ENCODE results near the gene LTBP3.

Gene LTBP3

GRCh38 chr11:65558002-65558929 lies at the start of gene LTBP3:
Gene LTBP3, minus strand, starts transcription at chr11:65558359. Its CDS starts 400 bp downstream, at chr11:65557959.
- DNase-seq (ENCODE audit: low spot score): peak; percentile 92

DNA sequence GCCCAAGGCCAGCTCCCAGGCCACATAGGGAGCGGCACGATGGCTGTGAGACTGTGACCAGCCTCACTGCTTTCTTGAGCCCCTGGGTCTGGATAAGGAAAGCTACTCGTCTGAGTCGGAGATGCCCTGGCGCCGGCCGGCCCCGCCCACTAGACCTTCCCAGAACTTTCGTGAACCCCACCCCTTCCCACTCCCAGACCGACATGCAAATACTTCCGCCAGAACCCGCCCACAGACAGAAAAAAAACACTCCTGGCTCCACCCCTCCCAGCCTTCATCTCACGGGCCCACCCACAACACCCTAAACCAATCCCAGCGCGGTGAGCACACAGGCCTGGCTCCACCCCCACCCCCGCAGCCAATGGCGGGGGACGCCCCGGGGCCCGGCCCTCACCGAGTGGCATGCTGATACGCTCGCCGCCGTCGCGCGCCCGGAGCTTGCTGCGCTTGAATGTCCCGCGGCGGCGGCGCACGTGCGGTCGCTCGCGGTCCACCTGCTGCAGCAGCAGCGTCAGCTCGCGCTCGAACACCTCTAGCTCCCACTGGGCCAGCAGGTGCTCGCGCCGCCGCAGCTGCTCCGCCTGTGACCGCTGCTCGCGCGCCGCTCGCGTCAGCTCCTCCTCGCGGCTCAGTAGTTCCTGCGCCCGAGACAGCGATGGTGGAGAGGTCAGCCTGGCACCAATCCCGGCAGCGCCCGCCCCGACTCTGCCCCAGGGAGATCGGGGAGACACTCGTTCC lies 48.9 kb upstream of the LTBP3 start:
- peak; percentile 97 for DNase-seq (ENCODE audit: low spot score)

GRCh38 chr11:65604258-65604657 lies 46.1 kb upstream of the LTBP3 start:
- no peak for DNase-seq (ENCODE audit: low spot score)

- no peak for DNase-seq (ENCODE audit: low spot score)
These were observed 41.7 kb upstream of the LTBP3 start for GRCh38 chr11:65599955-65600246.

DNA sequence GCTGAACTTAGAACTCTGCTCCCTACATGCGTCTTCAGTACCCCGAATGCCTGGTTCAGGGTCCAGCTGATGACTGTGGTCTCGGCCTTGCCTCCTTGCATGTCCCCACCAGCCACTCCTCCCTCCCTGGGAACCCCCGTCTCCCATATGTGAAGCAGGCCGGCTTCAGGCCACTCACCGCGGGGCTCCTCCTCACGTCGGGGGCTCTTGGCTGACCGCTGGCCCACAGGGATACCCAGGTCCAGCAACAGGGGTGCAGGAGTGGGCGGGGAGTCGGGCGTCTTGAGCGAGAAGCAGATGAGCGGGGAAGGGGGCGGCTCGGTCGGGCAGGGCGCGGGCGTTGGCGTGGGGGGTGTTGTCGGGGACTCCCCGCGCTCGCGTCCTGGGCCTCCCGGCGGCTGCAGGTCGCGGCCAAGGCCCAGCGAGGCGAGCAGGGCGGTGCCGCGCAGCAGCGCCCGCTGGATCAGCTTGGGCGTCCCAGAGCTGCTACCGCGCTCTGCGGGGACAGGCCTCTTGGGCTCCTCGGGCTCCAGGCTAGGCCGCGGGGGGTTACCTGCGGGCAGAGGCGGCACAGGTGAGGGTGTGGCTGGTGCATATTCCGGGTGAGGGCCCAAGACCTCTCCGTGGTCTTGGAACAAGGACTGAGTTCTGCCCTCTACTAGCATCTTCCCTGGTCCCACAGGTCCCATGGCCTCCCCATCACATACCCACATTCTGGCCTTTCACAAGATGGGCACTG lies 41.2 kb upstream of the LTBP3 start:
- no peak for DNase-seq (ENCODE audit: low spot score)

- no peak for DNase-seq (ENCODE audit: low spot score)
These were observed 40.1 kb upstream of the LTBP3 start for GRCh38 chr11:65598258-65598699.

DNA sequence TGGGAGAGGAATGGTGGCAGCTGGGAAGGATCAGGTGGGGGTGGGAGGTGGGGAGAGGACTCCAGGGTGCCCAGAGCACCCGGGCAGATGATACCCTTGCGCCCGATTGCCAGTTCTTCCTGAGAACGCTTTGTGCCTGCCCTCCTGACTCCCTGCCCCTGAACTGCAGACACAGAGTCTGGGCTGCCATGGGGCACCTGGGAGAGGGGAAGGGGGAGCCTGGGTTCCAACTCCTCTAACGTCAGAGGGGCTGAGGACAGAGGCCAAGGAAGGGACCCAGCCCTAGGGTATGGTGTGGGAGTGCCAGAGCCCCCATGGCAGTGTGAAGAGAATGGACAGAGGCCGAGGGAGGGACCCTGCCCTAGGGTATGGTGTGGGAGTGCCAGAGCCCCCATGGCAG lies 38.4 kb upstream of the LTBP3 start:
- DNase-seq (ENCODE audit: low spot score): no peak

DNA sequence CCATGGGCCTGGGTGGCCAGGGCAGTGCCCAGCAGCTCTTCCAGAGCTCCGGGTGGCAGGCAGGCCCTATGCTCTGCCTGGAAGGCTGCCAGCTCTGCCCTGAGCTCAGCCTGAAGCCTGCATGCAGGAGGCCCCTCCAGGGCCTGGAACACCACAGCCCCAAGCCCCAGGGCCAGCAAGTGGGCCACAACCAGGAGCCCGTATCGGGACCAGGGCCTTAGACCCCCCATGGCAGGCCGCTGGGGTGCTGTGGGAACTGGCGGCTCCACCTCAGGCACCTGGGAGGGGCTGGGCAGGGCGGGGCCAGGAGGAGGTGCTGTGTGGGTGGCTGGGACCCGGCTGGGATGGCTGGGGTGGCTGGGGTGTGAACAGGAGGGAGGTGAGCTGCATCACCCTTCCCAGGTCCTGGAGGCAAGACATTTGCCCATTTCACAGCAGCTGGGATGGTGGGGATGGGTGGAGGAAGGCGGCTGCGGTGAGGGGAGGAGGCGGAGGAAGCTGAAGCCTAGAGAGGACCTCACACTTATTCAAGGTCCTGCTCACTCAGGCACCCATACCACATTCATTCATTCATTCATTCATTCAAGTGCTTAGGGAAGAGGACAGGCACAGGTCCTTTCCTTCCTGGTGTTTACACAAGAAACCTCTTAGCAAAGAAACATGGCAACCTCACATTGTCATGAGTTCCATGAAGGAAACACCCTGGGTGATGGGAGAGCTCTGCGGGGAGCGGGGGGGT lies 37.6 kb upstream of the LTBP3 start, which contains the start of gene KCNK7:
TSS of gene KCNK7 (minus strand) at position 258 of the 739 bp plus-strand sequence. CDS start at position 230, 28 bp downstream.
- DNase-seq (ENCODE audit: low spot score): no peak

DNA sequence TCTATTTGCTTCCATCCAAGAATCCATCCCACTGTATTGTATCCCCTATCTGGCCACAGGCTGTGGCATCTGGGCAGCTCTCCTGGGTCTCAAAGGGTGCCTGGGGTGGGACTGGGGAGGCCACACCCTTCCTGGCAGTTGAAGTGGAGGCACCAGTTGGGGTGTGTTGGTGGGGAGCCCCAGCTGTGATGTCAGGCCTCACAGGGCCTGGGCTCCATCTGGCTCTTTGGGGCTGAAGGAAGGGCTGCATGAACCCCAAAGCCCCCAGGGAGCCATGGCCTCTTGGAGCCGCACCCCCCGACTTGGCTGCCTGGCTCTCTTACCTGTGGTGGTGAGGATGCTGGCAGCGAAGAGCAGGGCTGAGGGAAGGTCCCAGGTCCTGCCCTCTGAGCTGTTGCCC lies 37.0 kb upstream of the LTBP3 start:
- DNase-seq (ENCODE audit: low spot score): no peak

DNA sequence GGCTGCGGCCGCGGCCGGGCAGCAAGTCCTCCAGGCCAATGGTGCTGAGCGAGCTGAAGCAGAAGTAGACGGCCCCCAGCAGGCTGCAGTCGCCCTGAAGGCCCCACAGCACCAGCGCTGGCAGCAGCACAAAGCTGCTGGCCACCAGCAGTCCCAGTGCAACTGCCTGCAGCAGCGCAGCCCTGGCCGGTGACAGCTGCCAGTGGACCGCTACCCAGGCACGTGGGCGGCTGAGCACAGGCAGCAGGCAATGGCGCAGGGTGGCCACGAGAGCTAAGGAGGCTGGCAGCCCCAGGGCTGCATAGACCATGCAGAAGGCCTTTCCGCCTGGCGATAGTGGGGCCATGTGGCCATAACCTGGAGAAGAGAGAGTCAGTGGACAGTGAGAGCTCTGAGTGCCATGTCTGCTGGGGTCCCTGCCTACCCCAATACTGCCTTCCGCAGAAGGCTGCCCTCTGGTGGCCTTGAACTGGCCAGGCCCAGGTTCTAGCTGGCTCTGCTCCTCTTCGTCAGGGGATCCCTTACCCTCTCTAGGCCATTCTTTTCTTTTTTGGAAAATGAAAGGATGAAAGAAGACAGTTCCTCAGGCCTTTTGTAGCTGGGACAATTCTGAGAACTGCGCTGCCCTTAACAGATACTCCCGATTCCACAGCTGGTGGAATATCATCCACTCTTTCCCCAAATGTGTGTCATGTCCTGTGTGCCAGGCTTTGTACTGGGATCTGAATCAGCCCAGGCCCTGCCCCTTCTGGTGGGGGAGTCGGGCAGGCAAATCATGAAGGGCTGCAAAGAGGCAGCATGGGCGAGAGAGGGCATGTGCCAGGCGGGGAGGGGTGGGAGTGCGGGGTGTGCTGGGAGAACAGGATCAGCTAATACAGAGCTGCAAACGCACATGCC lies 35.6 kb upstream of the LTBP3 start:
- DNase-seq (ENCODE audit: low spot score): no peak

- no peak for DNase-seq (ENCODE audit: low spot score)
These were observed 34.8 kb upstream of the LTBP3 start for GRCh38 chr11:65592858-65593517.

DNA sequence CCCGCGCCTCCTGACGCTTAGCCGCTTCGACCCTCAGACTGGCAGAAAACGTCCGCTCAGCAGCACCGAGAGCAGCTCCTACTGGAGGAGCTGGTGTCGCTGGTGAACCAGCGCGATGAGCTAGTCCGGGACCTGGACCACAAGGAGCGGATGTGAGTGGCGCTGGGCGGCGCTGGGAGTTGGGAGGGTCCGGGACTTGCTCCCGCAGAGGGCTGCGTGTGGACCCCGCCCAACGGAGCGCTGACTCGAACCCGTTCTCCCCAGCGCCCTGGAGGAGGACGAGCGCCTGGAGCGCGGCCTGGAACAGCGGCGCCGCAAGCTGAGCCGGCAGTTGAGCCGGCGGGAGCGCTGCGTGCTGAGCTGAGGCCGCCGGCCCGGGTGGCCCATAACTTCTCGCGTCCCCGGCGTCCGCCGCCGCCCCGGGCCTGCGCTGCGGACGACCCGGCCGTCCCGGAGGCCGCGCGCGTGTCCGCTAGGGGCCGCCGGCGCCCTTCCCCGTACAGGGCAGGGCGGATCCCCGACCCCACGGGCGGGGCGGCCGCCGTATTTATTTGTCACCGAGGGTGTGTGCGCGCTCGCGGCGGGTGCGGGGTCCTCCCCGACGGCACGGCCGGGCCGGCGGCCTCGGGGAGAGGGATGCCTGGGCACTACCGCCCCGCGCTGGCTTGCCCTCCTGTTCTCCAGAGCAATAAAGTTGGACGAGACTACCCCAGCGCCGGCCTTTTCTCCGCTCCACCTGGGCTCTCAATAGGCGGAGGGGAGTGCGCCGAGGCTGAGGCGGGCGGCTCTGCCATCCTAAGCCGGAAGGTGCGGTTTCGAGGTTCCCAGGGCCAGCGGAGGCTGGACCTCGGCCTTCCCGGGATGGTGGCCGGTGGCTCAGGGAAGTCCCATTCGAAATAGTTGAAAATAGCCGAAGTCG lies 34.0 kb upstream of the LTBP3 start:
- no peak for DNase-seq (ENCODE audit: low spot score)

- DNase-seq (ENCODE audit: low spot score): no peak
These were observed 32.1 kb upstream of the LTBP3 start for GRCh38 chr11:65590240-65590738.

GRCh38 chr11:65589444-65590239 lies 31.5 kb upstream of the LTBP3 start:
- DNase-seq (ENCODE audit: low spot score): no peak

DNA sequence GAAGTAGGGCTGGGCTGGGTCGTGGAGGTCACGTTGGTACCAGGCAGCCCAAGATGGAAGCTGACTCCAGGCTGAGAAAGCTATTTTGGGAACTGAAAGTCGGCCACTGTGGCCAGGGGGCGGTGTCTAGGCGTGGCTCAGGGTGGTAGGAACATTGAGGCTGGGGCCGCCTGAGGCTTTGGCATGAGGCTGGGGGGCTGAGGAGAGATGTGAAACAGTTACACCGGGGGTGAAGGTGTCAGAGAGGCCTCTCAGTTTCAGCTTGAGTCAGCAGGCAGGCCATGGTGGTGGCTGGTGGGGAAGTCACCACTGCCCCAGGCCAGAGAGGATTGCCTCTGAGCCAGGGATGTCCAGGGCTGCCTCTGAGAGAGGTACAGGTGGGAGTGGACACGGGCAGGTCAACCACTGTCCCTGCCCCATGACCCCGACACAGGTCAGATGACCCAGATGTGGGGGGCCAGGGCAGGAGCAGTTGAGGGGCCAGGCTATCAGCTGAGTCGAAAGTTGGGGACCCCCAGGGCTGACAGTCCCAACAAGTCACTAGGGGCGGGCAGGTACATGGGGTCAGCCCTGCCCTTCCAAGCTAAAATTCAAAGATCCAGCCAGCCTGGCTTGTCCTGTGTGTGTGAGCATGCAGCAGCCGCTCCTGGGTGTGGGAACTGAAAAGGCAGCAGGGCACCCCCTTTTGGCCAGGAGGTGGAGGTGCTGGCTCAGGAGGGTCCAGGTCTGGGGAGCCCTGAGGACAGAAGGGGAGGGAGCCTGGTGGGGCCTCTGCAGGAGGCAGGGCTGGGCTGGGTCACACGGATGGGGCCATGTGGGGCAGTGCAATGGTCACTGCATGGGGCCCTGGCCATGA lies 30.3 kb upstream of the LTBP3 start:
- no peak for DNase-seq (ENCODE audit: low spot score)

DNA sequence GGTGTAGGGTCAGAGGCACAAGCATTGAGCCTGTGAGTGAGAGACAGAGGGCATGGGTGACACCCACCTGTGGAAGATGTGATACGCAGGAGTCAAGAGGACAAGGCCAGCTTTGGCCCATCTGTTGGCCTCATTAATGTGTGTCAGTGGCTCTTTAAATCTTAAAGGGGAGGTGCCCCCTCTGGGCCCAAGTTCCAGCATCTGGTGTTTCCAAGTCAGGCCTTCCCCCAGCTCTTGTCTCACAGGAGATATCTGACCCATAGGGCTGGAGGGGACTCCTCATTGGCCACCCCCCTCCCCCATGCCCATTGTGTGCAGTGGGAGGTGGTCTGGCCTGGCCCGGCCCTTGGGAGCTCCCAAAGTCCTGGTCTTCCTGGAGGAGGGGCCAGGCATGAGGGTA lies 28.5 kb upstream of the LTBP3 start:
- DNase-seq (ENCODE audit: low spot score): no peak

DNA sequence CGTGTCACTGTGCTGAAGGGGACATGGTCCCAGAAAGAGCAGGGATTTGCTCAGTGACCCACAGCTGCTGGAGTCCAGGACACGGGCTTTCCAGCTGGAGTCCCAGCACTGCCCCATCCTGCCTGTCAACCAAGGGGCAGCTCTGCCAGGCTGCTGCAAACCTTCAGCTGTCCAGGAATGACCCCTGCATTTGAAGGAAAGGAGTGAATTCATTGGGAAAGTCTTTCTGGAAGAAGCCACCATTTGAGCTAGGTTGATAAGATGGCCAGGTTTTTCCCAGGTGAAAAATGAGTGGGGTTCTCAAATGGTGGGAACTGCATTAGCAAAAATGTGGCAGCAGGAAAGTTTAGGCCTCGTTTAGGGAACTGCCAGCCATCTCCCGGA lies 28.1 kb upstream of the LTBP3 start:
- no peak for DNase-seq (ENCODE audit: low spot score)
